CD4-positive, alpha-beta T cell treated with Interleukin-12 subunit alpha and Interleukin-12 subunit beta, for 1 hour (primary cell): Measurements from ENCODE around the gene ACTL7B.
"Not testable (repeated sequence)": the region's sequence is repeated elsewhere in the genome, so short reads cannot be mapped to it uniquely, and the experiment has no call there.

Source experiments
- DNase-seq: peaks from one replicate; pipeline ENCODE4 v3.0.0-alpha.2; 2020

Gene ACTL7B

GRCh38 chr9:108869092-108869725, 13.4 kb upstream of the ACTL7B start:
- no peak for DNase-seq

DNA sequence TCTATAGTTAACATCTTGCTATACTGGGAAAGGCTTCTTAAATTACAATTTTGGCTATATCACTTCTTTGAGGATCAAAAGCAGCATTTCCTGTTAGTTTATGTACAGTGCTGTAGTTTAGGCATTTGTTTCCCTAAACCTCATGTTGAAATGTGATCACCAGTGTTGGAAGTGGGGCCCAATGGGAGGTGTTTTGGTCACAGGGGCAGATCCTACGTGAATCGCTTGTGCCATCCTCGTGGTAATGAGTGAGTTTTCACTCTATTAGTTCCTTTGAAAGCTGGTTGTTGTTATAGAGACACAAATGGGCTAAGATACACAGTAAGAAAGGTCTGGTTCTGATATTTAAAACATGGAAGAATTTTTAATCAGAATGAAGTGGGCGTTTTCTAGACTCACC, 12.0 kb upstream of the ACTL7B start:
- no peak for DNase-seq

- DNase-seq, result no peak
Measured at GRCh38 chr9:108867116-108867515, 11.3 kb upstream of the ACTL7B start.

DNA sequence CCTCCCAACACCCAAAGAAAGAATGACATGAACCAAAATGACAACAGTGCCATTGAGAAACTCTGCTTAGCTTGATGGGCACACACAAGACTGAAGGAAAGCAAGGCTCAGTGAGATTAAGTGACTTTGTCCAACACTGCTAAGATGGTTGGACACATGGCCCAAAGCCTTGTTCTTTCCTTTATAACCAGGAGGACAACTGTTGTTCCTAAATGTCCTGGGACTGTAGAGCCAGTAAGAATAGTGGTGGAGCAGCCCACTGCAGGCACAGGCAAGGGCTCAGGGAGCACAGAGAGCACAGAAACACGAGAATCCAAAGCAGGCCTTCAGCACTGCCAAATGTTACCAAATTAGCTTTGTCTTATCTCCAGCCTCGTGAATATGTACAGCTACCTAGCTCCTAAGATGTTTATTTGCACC, 10.2 kb upstream of the ACTL7B start:
- DNase-seq, result no peak

DNA sequence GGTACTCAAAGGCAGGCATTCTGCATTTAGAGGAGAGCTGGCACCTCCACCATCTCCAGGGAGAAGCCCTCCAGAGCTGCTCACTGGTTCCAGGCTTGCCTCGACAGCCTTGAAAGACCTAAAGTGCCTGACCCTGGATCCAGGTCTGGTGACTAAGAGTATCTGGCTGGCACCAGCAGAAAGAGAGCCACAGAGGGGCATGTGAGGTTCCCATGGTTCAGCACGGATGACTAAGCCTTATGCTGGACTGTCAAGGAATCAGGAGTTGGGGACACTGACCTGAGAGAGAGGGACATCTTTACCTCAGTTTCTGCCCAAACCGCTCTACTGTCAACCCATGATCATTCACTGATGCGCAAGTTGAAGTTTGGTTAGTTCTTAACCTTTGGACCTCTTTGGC, 9.3 kb upstream of the ACTL7B start:
- no peak for DNase-seq

- DNase-seq, result no peak
Measured at GRCh38 chr9:108864446-108864845, 8.7 kb upstream of the ACTL7B start.

DNA sequence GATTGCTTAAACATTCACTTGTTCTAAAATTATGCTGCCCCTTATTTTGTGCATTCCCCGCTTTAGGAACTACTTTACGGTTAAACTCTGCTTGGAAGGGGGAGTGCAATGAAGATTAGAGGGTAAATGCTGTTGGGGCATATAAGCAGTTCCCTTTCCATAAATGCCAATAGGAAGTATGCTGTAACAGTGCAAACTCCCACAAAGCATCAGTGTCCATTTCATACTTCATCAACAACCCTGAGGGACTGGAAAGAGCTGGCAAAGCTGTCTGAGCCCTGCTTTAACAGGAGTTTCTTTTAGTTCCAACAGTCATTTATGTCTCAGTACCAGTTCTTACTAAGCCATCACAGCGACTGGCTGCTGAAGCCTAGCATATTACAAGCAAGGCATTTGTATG, 8.1 kb upstream of the ACTL7B start:
- DNase-seq, result no peak

DNA sequence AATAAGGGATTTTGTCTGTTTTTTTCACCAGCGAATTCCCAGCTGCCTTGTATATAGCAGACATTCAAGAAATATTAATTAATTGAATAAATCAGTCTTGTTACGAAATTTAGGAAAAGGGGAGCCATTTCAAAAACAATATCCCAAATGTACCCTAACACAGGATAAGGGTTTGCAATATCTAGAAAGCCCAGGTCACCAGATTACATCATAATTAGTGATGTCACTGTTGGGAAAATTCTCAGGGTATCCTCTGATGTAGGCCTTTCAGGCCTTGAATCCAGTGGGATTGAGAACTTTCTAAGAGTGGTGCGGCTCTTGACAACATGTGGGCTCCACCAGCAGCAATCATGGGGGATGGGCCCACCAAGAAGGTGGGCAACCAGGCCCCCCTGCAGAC, 6.2 kb upstream of the ACTL7B start, which contains the start of gene ACTL7A:
Gene ACTL7A (plus strand): TSS at position 270 of the 400 bp plus-strand sequence. CDS start 57 bp downstream, at position 327.
- no peak for DNase-seq

GRCh38 chr9:108861464-108861863, 5.7 kb upstream of the ACTL7B start:
- no peak for DNase-seq

DNA sequence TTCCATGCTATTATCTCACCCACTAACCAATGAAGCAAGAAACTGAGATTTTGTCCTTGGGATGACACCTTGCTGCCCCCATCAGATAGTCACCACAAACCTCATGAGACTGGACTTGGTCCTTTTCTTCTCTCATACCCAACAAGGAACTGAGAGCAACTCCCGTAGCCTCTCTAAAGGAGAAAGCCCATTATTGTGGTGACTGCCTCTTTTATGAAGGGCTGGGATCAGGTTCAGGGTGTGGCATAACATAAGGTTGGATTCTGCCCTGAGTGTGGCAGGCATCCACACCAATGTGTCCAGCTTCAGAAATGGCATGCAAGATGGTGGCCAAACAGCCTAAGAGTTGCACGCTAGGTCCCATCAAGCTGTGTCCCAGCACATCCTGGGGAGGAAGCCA, 5.0 kb upstream of the ACTL7B start:
- DNase-seq, result no peak

DNA sequence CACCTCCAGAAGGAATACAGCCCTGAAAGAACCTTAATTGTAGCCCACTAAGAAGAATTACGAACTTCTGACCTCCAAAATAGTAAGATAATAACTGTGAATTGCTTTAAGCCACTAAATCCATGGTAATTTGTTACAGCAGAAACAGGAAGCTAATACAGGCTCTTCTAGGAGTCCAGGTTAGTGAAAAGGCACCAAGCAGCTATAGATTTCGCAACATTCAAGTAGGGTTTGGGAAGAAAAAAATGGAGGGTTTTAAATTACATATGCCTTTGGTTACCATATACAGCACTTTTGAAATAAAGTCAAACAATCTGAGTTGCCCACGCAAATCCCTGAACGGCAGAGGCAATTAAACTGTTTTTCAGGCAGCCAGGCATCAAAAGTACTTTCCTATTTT, 4.6 kb upstream of the ACTL7B start:
- no peak for DNase-seq

- DNase-seq, result no peak
Measured at GRCh38 chr9:108859459-108860114, 3.8 kb upstream of the ACTL7B start.

- no peak for DNase-seq
Measured at GRCh38 chr9:108857572-108857971, 1.8 kb upstream of the ACTL7B start.

DNA sequence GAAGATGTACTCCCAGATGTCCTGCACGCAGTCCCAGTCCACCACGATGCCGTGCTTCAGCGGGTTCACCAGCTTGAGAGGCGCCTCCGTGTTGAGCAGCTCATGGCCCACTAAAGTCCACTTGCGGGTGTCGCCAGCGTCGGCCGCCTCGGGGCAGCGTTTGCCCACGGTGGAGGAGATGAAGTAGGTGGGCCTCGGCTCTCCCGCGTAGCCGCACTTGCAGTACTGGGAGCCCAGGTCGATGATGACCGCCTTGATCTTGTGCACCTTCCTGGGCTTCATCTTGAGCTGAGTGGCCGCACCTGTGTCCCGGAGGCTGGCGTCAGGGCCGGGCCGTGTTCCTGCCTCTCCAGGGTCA, 278 bp downstream of the ACTL7B start:
- no peak for DNase-seq

DNA sequence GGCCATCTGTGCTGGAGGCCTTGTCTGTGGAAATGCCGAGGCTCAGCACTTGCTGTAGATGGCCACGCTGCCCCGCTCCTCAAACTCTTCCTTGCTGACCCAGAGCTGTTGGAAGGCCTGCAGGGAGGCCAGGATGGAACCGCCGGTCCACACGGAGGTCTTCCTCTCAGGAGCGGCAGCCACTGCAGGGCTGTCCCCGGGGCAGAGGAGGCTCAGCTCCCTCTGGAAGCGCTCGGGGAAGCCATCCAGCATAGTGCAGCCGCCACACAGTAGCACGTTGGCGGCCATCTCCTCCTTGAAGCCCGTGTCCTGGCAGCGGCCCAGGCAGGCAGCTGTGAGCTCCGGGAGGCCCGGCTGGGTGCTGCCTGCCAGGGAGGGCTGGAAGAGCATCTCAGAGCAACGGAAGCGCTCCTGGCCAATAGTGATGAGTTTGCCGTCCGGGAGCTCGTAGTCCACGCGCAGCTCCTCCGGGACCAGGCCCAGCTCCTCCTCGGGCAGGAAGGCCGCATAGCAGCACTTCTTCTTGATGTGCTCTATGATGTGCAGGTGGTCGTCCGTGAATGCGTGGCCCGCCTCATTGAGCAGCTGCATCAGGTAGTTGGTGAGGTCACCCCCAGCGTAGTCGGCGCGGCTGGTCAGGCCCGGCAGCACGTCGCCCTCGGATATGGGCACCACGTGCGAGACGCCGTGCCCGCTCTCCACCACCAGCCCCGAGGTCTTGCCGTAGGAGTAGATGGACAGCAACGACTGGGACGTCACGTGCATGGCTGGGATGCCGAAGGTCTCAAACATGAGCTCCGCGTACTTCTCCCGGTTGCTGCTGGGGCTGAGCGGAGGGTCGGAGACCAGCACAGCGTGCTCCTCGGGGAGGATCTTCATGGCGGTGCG, 901 bp downstream of the ACTL7B start:
- no peak for DNase-seq

DNA sequence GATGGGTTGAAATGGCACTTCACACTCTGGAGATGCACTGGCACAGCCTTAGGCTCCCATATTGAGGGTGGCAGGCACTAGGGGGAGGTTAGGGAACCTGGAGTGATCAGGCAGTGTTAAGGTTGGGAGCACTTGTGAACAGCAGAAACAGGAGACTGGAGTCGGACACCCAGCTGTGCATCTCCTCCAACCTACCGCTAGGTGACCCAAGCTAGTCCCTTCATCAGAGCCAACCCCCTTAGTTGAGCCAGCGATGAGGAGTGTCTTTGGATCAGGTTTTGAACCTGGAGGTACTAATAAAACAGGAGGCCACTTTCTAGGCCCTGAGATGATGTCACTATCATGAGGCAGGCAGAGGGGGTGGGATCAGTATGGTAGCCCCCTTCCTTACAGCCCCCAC, 1.7 kb downstream of the ACTL7B start:
- no peak for DNase-seq

GRCh38 chr9:108852079-108852478, 3.7 kb downstream of the ACTL7B start:
- no peak for DNase-seq

DNA sequence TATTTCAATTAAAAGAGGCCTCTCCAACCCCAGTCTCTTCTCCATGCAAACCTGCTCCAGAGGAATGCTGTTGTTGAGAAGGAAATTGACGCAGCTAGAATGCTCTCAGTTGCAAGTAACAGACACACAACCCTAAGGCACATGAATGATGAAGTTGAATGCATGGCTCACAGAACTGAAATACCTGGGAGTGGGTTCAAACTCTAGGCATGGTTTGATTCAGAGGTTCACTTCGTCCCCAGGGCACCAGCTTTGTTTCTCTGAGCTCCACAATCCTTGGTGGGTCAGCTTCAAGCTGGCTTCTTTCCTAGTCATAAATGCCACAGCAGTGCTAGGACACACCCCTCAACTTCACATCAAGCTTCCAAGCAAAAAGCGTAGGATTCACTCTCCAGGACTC, 4.6 kb downstream of the ACTL7B start:
- no peak for DNase-seq

DNA sequence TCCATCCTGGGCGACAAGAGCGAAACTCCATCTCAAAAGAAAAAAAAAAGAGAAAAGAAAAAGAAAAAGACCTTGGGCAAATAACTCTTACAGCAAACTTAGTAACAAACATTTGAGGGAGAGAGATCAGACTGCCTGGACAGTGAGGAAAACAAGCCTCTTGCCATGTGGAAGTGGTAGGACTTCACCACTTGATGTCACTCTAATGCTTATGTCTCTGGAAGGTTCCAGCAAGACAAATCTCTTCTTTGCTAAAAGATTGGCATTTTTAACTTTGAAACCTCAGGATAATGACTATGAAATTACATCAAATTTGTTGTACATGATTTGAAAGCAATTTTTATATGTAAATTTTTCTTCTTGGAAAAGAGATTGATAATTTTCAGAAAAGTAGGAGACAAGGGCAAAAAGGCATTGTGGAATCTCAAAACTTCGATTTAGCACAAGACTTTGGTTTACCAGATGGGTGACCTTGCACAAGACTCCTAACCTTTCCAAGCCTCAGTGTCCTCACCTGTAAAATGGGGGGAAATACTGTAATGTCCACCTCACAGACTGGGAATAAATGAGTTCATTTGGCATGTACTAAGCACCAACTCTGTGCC, 5.4 kb downstream of the ACTL7B start:
- no peak for DNase-seq

GRCh38 chr9:108848296-108848695, 7.5 kb downstream of the ACTL7B start:
- DNase-seq, result not testable (repeated sequence)

DNA sequence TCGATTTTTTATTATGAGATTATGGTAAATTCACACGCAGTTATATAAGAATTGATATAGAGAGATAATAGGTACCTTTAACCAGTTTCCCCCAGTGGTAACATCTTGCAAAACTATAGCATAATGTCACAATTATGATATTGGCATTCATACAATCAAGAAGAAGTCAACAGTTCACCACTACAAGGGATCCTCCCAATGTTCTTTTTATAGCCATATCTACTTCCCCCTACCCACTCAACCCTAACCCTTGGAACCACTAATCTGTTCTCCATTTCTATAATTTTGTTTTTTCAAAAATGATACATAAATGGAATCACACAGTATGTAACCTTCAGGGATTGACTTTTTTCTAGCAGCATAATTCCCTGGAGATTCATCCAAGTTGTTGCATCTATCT, 9.8 kb downstream of the ACTL7B start:
- DNase-seq, result no peak

- no peak for DNase-seq
Measured at GRCh38 chr9:108845507-108845906, 10.3 kb downstream of the ACTL7B start.

- DNase-seq, result no peak
Measured at GRCh38 chr9:108844856-108845255, 10.9 kb downstream of the ACTL7B start.

DNA sequence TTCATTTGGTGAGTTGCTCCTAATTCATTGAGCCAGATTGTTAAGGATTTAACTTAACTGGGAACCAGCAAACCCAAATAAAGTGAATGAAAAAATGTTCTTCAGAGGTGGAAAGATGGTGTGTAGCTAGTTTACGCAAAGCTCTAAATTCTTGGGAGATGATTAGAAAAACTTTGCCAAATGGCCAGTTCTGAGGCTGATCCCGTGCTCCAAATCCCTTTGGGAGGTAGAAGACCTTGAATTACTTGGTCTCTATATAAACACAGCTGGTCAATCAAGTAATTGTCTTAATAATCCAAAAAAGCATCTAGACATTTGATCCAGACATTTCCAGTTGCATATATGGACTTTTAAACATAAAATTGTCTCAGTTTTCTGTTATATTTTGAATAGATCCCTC, 11.4 kb downstream of the ACTL7B start:
- DNase-seq, result no peak
